Hematopoietic multipotent progenitor cell treated with erythropoietin and hydrocortisone succinate and interleukin-3 and kit ligand, for 4 days (in vitro differentiated cells): ENCODE measurements around the gene FSD2.
"Not testable (repeated sequence)": the region's sequence is repeated elsewhere in the genome, so short reads cannot be mapped to it uniquely, and the experiment has no call there.

Experiments
- DNase-seq: peaks from one replicate; pipeline ENCODE4 v3.0.0-alpha.2; 2015

Gene FSD2

GRCh38 chr15:82789491-82789890 lies 16.4 kb downstream of the FSD2 start:
- DNase-seq = no peak

GRCh38 chr15:82788496-82788895 lies 17.4 kb downstream of the FSD2 start:
- no peak for DNase-seq

GRCh38 chr15:82781349-82781748 lies 24.5 kb downstream of the FSD2 start:
- no peak for DNase-seq

- DNase-seq = no peak
Observed at GRCh38 chr15:82778755-82779154, 27.1 kb downstream of the FSD2 start.

- DNase-seq = peak; percentile 28
Observed at GRCh38 chr15:82774496-82774895, 31.4 kb downstream of the FSD2 start.

- DNase-seq = no peak
Observed at GRCh38 chr15:82771789-82772607, 33.9 kb downstream of the FSD2 start.

- no peak for DNase-seq
Observed at GRCh38 chr15:82768414-82769054, 37.3 kb downstream of the FSD2 start.

GRCh38 chr15:82767163-82767829 lies 38.6 kb downstream of the FSD2 start:
- DNase-seq = no peak

GRCh38 chr15:82766201-82766600 lies 39.7 kb downstream of the FSD2 start:
- DNase-seq = not testable (repeated sequence)

GRCh38 chr15:82764740-82765139 lies 41.1 kb downstream of the FSD2 start:
- DNase-seq = no peak

- DNase-seq = no peak
Observed at GRCh38 chr15:82764117-82764490, 41.8 kb downstream of the FSD2 start.

GRCh38 chr15:82763361-82764116 lies 42.3 kb downstream of the FSD2 start:
- DNase-seq = no peak

GRCh38 chr15:82751308-82751707 lies 54.6 kb downstream of the FSD2 start:
- DNase-seq = peak; percentile 38

GRCh38 chr15:82750831-82751180 lies 55.1 kb downstream of the FSD2 start:
- DNase-seq = peak; percentile 52

- DNase-seq = peak; percentile 98
Observed at GRCh38 chr15:82749951-82750830, 55.7 kb downstream of the FSD2 start.

GRCh38 chr15:82748315-82748714 lies 57.6 kb downstream of the FSD2 start:
- DNase-seq = no peak

GRCh38 chr15:82743810-82744209 lies 62.1 kb downstream of the FSD2 start:
- no peak for DNase-seq

- no peak for DNase-seq
Observed at GRCh38 chr15:82742134-82742533, 63.7 kb downstream of the FSD2 start.

GRCh38 chr15:82739086-82739485 lies 66.8 kb downstream of the FSD2 start:
- DNase-seq = peak; percentile 38

- peak; percentile 26 for DNase-seq
Observed at GRCh38 chr15:82737975-82738374, 67.9 kb downstream of the FSD2 start.

- DNase-seq = no peak
Observed at GRCh38 chr15:82731527-82731926, 74.3 kb downstream of the FSD2 start.

- DNase-seq = no peak
Observed at GRCh38 chr15:82730022-82730530, 75.8 kb downstream of the FSD2 start.
